Stimulated activated naive CD8-positive, alpha-beta T cell treated with anti-CD3 and anti-CD28 coated beads, Interleukin-15, Interleukin-2, amounts not matched to agents 100 ng/mL and 50 ng/mL, for 24 hours (primary cell): ENCODE results near the gene PUS1.

Source experiments
- H3K27ac Mint-ChIP-seq: one replicate; pipeline ENCODE4 v1.8.0; 2021; ENCODE audit warnings: mild to moderate bottlenecking, mixed read lengths
- H3K27me3 Mint-ChIP-seq: one replicate; pipeline ENCODE4 v1.8.0; 2021; ENCODE audit warnings: mixed read lengths
- H3K36me3 Mint-ChIP-seq: one replicate; pipeline ENCODE4 v1.8.0; 2021; ENCODE audit warnings: low read depth, mixed read lengths
- H3K4me1 Mint-ChIP-seq: one replicate; pipeline ENCODE4 v1.8.0; 2021; ENCODE audit warnings: low read depth, mixed read lengths
- H3K4me3 Mint-ChIP-seq: one replicate; pipeline ENCODE4 v1.8.0; 2021; ENCODE audit warnings: mild to moderate bottlenecking, mixed read lengths
- H3K9me3 Mint-ChIP-seq: one replicate; pipeline ENCODE4 v1.8.0; 2021; ENCODE audit warnings: mixed read lengths

Gene PUS1

DNA sequence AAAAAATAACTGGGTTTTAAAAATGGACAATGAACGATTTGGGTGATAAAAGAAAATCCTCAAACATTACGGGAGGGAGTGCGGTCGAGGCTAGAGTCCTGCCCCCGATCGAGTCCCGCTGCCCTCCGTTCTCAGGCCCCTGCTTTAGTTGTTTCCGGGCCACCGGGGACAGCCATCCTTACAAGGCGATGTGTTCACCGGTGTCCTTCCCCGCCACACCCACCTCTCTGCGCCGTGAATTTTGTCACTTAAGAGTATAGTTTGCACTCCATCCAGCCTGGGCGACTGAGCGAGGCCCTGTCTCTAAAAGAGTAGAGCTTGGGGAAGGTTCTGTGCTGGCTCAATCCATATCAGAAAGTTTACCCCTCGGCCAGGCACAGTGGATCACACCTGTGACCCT is 31.8 kb upstream of the PUS1 start:
- Mint-ChIP-seq H3K9me3 (no peaks in the 10 kb centered on the region), H3K27ac (no peak overlapping the region), H3K36me3 (no peaks in the 10 kb centered on the region), H3K27me3 (no peaks in the 10 kb centered on the region), H3K4me3 (peak overlapping the region; percentile 4), H3K4me1 (peaks cover 12% of the 10 kb centered on the region)

DNA sequence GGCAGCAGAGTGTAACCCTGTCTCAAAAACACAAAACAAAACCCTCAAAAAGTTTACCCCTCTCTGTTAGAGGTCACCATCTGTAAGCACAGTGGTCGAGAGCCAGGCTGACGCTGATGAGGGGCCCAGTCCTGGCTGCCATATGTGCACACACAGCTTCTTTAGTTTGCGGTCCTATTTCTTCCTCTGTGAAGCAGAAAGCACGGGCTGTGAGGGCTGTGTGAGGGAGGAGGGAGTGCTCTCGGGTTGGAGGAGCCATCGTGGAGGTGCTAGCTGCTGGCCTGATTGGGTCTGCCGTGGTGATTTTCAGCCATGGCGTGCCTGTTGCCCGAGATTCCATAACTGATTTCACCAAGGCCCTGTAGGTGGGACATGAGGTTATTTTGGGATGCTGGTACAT is 31.2 kb upstream of the PUS1 start:
- no peaks in the 10 kb centered on the region for H3K9me3 Mint-ChIP-seq
- H3K4me1 Mint-ChIP-seq = peaks cover 12% of the 10 kb centered on the region
- H3K36me3 Mint-ChIP-seq = no peaks in the 10 kb centered on the region
- no peaks in the 10 kb centered on the region for H3K27me3 Mint-ChIP-seq
- H3K27ac Mint-ChIP-seq = no peak overlapping the region
- no peak overlapping the region for H3K4me3 Mint-ChIP-seq

DNA sequence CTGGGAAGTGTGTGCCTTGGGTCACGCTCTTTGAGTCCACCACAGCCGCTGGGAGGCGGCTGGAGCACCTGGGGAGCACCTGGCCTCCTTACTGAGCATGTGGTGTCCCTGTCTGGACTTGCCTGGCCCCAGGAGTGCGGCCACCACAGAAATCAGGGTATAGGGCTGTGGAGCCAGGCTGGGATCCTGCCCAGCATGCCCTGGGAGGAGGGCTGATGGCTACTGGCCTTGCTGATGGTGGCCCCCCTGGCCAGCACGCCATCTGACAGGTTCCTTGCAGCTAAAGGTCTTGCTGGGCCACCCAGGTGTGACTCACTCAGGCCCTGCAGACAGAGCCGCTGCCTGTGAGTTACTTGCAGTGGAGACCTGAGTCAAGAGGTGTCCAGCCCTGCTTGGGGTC is 28.7 kb upstream of the PUS1 start:
- Mint-ChIP-seq H3K36me3 (no peaks in the 10 kb centered on the region), H3K27ac (no peak overlapping the region), H3K27me3 (no peaks in the 10 kb centered on the region), H3K4me1 (peaks cover 14% of the 10 kb centered on the region), H3K9me3 (no peaks in the 10 kb centered on the region), H3K4me3 (no peak overlapping the region)

DNA sequence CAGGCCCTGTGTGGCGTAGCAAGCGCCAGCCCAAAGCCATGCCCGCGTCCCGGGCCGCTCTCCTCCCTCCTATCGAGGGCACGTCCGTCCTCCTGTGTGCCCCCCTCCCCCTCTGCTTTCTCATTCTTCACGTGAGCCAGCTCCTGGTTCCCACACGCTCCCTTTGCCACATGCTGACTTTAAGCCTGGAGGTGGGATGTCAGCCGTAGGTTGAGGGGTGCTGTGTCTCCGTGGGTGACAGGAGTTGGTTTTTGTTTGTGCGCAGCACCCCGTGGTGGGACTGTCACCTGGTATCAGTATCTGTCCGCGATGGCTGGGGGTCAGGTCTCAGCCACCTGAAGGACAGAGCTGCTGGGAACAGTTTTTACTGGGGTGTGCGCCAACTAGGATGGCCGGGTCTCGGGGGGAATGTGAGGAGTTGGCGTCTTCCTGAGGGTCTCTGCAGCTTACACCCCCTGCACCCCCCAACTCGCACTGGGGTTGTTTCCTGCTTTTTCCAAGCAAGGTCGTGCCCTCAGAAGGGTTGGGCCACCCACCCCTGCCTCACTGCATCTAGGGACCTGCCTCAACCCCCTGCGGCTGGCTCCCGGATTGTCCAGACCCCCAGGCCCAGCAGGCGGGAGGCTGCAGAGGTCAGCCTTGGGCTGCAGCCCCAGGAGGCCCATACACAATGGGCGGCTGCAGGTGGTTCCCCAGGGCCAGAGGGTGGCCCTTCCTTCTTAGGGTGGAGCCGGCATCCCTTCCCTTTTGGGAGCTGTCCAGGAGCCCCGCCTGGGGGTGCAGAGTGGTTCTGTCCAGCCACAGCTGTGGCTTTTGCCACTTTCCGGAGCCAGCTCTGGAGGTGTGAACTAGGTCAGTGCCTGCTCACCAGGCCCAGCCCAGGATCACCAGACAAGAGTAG is 27.4 kb upstream of the PUS1 start:
- no peaks in the 10 kb centered on the region for H3K36me3 Mint-ChIP-seq
- H3K27ac Mint-ChIP-seq = no peak overlapping the region
- H3K4me1 Mint-ChIP-seq = peaks cover 7% of the 10 kb centered on the region
- no peak overlapping the region for H3K4me3 Mint-ChIP-seq
- no peaks in the 10 kb centered on the region for H3K9me3 Mint-ChIP-seq
- H3K27me3 Mint-ChIP-seq = no peaks in the 10 kb centered on the region

DNA sequence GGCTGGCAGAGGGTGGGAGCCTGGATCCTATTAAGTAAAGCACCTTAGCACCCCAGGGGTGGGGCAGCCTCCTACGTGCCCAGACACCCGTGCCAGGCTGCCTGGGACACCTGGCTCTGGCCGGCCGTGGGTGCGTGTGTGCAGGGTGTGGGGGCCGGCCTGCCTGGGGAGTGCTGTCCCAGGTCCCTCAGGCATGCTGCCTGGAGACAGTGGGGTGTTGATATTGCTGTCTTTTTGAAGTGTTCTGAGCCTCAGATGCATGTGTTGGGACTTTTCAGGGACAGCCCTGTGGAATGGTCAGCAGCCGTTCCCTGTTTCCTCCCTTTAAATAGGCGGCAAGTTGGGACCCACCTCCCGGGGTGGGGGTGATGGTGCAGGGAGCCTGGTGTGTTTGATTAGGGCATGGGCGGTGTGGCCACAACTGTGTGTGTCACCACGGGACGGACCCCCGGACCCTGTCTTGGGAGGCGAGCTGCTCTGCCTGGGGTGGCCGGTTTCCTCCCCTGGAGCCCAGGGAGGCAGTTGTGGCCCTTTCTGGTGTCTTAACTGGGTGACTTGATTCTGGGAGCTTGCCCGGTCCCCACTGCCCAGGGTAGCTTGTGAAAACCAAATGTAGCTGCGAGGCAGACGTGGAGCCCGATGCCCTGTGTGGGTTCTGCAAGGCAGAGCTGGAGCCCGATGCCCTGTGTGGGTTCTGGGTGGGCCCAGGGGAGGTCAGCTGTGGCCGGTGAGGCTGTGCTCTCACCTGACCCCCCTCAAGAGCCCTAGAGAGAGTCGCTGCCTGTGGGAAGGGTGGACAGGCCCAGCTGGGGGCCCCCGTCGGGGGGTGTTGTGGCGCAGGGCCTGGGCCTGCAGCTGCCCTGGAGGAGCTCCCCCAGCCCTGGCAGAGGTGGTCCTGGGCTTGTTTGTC is 26.5 kb upstream of the PUS1 start:
- Mint-ChIP-seq H3K27me3 (no peaks in the 10 kb centered on the region), H3K4me3 (no peak overlapping the region), H3K27ac (no peak overlapping the region), H3K4me1 (peaks cover 5% of the 10 kb centered on the region), H3K9me3 (no peaks in the 10 kb centered on the region), H3K36me3 (no peaks in the 10 kb centered on the region)

DNA sequence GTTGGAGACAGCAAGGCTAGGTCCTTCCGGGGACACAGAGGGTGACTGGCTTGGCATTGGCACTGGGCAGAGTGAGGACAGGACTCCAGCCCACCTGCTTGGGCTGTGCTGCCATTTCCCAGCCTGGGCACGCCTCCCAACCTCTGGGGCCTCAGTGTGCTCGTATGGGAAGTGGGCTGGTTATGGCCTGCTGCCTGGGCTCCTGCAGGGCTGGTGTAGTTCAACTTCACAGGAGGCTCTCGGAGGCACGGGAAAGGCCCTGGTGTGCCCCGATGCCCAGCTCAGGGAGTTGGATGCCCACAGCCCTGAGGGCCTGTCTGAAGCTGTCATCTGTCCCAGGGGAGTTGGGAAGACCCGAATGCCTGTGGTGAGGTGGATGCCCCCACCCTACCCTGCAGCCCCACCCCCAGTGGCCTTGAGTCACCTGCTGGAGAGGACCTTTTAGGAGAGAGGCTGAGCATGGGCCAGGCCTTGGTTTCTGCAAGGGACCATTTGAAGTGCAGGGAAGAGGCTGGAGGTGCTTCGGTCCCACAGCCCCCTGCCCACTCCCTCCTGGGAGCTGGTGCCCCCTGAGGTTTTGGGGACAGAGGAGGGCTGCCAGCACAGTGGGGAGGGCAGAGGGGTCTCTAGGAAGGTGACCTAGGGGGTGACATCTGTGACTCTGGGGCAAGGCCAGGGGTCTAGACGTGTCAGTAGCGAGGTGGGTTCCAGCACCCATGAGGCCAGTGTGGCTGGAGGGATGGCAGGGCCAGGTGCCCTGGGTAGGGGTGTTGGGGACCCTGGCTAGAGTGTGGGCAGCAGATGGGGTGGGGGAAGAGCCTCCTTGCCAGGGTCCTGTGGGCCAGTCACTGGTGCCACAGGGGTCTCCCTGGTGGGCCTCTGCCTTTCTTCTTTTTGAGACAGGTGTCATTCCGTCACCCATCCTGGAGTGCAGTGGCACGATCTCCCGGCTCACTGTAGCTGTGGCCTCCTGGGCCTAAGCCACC is 25.5 kb upstream of the PUS1 start:
- Mint-ChIP-seq H3K4me3 (no peak overlapping the region), H3K4me1 (peaks cover 5% of the 10 kb centered on the region), H3K9me3 (no peaks in the 10 kb centered on the region), H3K36me3 (no peaks in the 10 kb centered on the region), H3K27ac (no peak overlapping the region), H3K27me3 (no peaks in the 10 kb centered on the region)

DNA sequence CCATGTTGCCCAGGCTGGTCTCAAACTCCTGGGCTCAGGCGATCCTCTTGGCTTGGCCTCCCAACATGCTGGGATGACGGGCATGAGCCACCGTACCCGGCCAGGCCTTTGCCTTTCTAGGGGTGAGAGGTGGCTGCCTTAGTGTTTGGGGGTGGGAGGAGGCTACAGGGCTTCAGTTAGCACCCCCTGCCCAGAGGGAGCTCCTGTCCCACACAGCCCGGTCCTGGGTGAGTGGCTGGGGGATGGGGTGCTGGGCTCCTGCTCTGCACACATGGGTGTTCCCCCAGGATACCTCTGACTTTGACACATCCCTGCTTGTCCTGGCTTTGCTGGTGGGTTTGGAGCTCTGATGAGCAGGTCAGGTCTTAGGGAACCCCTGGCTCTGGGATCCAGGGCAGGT is 24.7 kb upstream of the PUS1 start:
- Mint-ChIP-seq H3K27me3 (no peaks in the 10 kb centered on the region), H3K9me3 (no peaks in the 10 kb centered on the region), H3K27ac (no peak overlapping the region), H3K4me3 (no peak overlapping the region), H3K4me1 (peaks cover 5% of the 10 kb centered on the region), H3K36me3 (no peaks in the 10 kb centered on the region)

DNA sequence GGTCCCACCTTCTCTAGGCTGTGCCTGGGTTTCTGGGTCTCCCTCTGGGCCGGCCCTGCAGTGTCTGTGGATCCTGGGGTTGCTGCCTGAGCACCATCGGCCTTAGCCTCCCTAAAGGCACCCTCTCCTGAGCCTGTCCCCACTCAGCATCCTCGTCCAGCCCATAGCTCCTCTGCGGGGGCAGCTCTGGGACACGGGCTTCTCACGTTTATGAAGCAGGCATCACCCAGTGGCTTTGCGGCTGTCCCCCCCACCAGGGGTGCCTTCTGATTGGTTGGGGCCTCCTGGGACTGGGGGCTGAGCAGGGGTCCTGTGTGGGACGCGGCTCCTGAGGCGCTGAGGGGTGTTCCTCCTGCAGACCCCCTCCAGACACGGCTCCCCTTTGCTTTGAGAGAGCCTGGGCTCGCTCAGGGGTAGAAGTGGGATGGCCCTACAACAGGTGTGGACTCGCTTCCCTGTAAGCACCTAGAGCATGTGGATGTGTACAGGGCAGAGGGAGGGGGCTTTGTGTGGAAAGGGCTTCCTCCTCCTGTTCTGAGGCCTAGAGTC is 23.9 kb upstream of the PUS1 start:
- no peaks in the 10 kb centered on the region for H3K27me3 Mint-ChIP-seq
- H3K27ac Mint-ChIP-seq = no peak overlapping the region
- H3K4me3 Mint-ChIP-seq = no peak overlapping the region
- no peaks in the 10 kb centered on the region for H3K36me3 Mint-ChIP-seq
- H3K4me1 Mint-ChIP-seq = peaks cover 5% of the 10 kb centered on the region
- no peaks in the 10 kb centered on the region for H3K9me3 Mint-ChIP-seq

DNA sequence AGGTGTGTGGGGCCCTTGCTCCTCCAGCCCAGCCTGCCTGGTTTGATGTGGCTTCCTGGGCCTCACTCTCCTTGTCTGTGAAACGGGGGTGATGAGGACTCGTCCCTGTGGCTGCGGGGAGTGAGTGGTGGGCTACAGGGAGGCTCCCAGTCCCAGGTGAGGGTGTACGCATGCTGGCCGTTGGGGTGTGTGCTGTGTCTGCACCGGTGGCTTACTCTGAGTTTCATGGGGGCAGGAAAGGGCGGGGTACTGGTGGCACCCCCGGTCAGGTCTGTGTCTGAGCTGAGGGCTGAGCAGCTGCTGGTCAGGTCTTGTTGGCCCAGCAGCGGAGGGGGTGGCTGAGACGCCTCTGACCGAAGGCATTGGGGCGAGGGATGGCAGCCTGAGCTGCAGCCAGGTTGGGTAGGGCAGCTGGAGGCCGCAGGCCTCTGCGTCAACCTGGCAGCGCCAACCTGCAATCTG is 23.4 kb upstream of the PUS1 start:
- Mint-ChIP-seq H3K9me3 (no peaks in the 10 kb centered on the region), H3K4me1 (peaks cover 5% of the 10 kb centered on the region), H3K36me3 (no peaks in the 10 kb centered on the region), H3K4me3 (no peak overlapping the region), H3K27me3 (no peaks in the 10 kb centered on the region), H3K27ac (no peak overlapping the region)

DNA sequence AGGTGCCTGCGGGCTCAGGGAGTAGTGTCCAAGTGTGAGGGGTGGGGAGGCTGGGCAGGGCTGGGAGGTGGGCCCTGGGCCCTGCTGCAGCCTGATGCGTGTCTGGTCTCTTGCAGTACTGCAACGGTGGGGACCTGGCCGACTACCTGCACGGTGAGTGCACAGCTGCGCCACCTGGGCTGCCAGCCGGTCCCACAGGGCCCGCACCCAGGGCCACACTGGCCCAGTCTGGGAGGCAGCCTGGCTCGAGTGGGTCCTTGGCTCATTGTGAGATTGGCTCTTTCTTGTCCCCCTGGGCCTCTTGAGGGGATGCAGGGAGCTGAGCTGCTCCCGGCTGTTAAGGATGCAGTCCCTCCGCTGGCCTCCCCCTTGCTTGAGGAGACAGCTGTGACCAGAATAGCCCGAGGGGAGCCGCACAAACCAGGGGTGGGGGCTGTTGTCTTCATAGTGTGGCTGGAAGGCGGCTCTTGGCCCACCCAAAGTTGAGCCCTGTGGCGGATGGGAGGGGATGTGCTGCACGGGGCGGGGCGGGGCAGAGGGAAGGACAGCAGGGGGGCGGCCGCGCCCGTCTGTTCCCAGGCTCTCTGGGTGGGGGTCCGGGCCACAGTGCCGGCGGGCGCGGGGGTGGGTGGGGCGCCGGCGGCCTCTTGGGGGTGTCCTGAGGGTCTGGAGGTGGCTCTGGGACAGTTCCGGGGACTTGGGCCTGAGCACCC is 21.5 kb upstream of the PUS1 start:
- no peak overlapping the region for H3K4me3 Mint-ChIP-seq
- peaks cover 5% of the 10 kb centered on the region for H3K4me1 Mint-ChIP-seq
- H3K9me3 Mint-ChIP-seq = no peaks in the 10 kb centered on the region
- no peak overlapping the region for H3K27ac Mint-ChIP-seq
- H3K27me3 Mint-ChIP-seq = no peaks in the 10 kb centered on the region
- no peaks in the 10 kb centered on the region for H3K36me3 Mint-ChIP-seq

DNA sequence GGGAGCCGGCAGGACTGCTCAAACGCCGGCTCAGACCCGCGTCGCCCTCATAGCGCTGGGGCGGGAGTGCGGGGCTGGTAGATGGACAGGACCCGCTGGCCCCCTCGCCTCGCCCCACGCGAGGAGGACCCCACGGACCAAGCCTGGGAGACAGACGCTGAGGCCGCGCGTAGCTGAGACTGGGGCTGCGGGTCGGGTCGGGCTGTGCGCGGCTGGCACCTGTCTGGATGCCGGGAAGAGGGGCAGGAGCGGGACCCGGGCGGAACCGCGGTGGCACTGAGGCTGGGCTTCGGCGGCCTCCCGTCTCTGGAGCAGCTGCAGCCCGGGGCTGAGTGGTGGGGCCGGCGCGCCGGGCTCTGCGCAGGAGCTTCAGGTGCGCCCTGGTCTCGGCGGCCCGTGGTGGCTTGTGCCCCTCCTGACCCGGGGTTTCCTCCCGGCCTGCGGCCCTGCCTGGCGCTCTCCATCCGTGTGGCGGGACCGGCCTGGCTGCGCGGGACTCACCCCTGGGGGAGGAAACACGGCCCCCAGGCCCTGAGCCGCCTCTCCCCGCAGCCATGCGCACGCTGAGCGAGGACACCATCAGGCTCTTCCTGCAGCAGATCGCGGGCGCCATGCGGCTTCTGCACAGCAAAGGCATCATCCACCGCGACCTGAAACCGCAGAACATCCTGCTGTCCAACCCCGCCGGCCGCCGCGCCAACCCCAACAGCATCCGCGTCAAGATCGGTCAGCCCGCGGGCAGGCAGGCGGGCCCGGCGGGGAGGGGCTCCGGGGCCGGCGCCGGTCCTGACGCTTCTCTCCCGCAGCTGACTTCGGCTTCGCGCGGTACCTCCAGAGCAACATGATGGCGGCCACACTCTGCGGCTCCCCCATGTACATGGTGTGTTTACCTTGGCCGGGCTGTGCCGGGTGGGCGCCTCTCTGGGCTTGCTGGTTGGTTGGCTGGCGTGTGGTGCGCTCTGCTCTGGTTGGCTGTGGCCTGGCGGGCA is 20.7 kb upstream of the PUS1 start:
- no peaks in the 10 kb centered on the region for H3K27me3 Mint-ChIP-seq
- peaks cover 5% of the 10 kb centered on the region for H3K4me1 Mint-ChIP-seq
- H3K4me3 Mint-ChIP-seq = no peak overlapping the region
- H3K9me3 Mint-ChIP-seq = no peaks in the 10 kb centered on the region
- H3K36me3 Mint-ChIP-seq = no peaks in the 10 kb centered on the region
- H3K27ac Mint-ChIP-seq = no peak overlapping the region

DNA sequence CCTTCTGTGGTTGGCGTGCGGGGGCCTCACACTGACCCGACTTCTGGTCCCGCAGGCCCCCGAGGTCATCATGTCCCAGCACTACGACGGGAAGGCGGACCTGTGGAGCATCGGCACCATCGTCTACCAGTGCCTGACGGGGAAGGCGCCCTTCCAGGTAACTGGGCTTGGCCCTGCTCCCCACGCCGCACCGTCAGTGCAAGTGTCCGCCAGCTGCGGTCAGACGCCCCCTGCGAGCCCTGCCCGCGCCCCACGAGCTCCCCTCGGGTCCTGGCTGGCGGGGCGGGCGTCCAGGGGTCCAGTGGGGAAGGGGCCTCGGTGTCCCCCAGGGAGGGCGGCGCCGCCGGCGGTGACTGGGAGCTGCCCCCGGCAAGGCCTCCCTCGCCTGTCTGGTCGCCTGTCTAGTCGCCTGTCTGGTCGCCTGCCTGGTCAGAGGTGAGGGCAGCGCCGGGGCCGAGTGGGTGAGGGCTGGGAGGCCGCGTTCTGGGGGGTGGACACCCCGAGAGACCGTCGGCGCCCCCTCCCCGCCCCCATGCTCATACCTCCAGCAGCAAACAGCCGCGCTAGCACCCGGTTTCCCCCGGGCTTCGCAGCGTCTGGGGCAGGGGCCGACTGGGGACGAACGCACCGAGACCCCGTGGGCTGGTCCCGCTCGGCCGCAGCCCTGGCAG is 19.9 kb upstream of the PUS1 start:
- H3K27ac Mint-ChIP-seq = no peak overlapping the region
- H3K36me3 Mint-ChIP-seq = no peaks in the 10 kb centered on the region

More for the DNA sequence above, 19.9 kb upstream of the PUS1 start:
- Mint-ChIP-seq H3K9me3 (no peaks in the 10 kb centered on the region), H3K4me1 (peaks cover 5% of the 10 kb centered on the region), H3K27me3 (no peaks in the 10 kb centered on the region), H3K4me3 (no peak overlapping the region)
